Activated T-helper 1 cell treated with Interleukin-2 at 50 U/mL for 16 hours (primary cell): ENCODE results near the gene HAUS2.

Experiments
- DNase-seq: peaks from one replicate; pipeline ENCODE4 v3.0.0-alpha.2; 2020; ENCODE audit warnings: low read depth

HAUS2 gene

GRCh38 chr15:42608752-42609488 lies 60.3 kb downstream of the HAUS2 start:
- DNase-seq: no peak

GRCh38 chr15:42611532-42611931 lies 62.9 kb downstream of the HAUS2 start:
- DNase-seq: no peak

- no peak for DNase-seq
Measured at GRCh38 chr15:42612367-42612912, 63.8 kb downstream of the HAUS2 start.

DNA sequence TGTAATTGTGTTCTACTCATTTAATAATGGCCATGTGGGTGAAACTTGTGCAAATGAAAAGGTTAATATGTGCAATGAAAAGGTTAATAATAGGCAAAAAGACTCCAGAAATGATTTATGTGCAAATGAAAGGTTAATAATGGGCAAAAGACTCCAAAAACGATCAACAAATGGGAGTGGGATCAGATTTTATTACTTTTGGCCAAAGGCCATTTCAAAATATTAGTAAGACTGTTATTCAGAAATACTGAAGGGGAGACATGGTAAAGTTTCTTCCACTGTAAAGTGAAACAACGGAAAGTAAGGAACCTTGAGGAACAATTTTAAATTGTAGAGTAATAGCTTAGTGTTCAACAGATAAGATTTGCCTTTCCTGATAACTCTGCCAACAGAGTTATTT lies 67.5 kb downstream of the HAUS2 start:
- no peak for DNase-seq
